PC-3 (cell line): ENCODE measurements around the gene SEMG1. TPM values are rescaled to one million over a fixed set of nuclear protein-coding genes. Genes with fewer than 3 reads are reported as not detected.
A peak's percentile ranks its signal among the peaks of the same experiment; 100 is the strongest.

Experiments used
- ATAC-seq: fragments of 200-7000 bp; cut with Tn5 transposase; 2 replicates; pipeline ENCODE4 v1.9.1; 2020; ENCODE audit warnings: mild to moderate bottlenecking, moderate library complexity
- BruUV-seq: library from RNA; stranded (reverse); fragments of 400-500 nt; replicated peaks from 2 replicates; lab custom pipeline; 2021; lab: Mats Ljungman, UMichigan
- CTCF ChIA-PET: fragments of 300-600 bp; sonication (Branson Sonifier 250); formaldehyde crosslinking; loops from one replicate; lab custom pipeline; 2022; ENCODE audit warnings: antibody characterized with exemption; lab: Charles Lee
- POLR2A ChIA-PET: fragments of 300-600 bp; sonication (Branson Sonifier 250); formaldehyde crosslinking; loops from one replicate; lab custom pipeline; 2022; ENCODE audit warnings: antibody characterized with exemption; ENCODE audit not compliant: unreplicated experiment; lab: Charles Lee
- DNase-seq: peaks from one replicate; pipeline ENCODE4 v3.0.0-alpha.2; 2015
- H2AFZ ChIP-seq: fragments of 300-600 bp; sonication (generic); 2 replicates; pipeline ENCODE4 v1.6.0; 2016; ENCODE audit warnings: antibody characterized with exemption, low read length
- H3F3A ChIP-seq: fragments of 300-600 bp; sonication (generic); one replicate; pipeline ENCODE4 v1.6.0; 2017; ENCODE audit warnings: antibody characterized with exemption, low read length, control low read depth, mild to moderate bottlenecking; ENCODE audit not compliant: unreplicated experiment
- H3K27ac ChIP-seq: fragments of 300-600 bp; sonication (generic); 2 replicates; pipeline ENCODE4 v1.5.1; 2016; ENCODE audit warnings: mild to moderate bottlenecking, low read length
- H3K27me3 ChIP-seq: fragments of 300-600 bp; sonication (generic); 2 replicates; pipeline ENCODE4 v1.6.1; 2016; ENCODE audit warnings: low read length, mixed read lengths
- H3K36me3 ChIP-seq: fragments of 300-600 bp; sonication (generic); 2 replicates; pipeline ENCODE4 v1.6.1; 2016; ENCODE audit warnings: low read depth, mixed run types, low read length, mixed read lengths
- H3K4me1 ChIP-seq: fragments of 300-600 bp; sonication (generic); 2 replicates; pipeline ENCODE4 v1.5.1; 2016; ENCODE audit warnings: low read length; ENCODE audit not compliant: insufficient read depth
- H3K4me2 ChIP-seq: fragments of 300-600 bp; sonication (generic); 2 replicates; pipeline ENCODE4 v1.6.0; 2016; ENCODE audit warnings: low read length
- H3K4me3 ChIP-seq: fragments of 300-600 bp; sonication (generic); 2 replicates; pipeline ENCODE4 v1.5.1; 2016; ENCODE audit warnings: mild to moderate bottlenecking, low read length, mixed read lengths
- H3K79me2 ChIP-seq: fragments of 300-600 bp; sonication (generic); 2 replicates; pipeline ENCODE4 v1.6.1; 2017; ENCODE audit warnings: low read length, mixed read lengths
- H3K9ac ChIP-seq: fragments of 300-600 bp; sonication (generic); 2 replicates; pipeline ENCODE4 v1.6.0; 2016; ENCODE audit warnings: mild to moderate bottlenecking, low read length
- H3K9me2 ChIP-seq: fragments of 300-600 bp; sonication (generic); replicated peaks from 2 replicates; pipeline ENCODE4 v1.6.1; 2016; ENCODE audit warnings: mixed run types, low read length, mixed read lengths
- H3K9me3 ChIP-seq: fragments of 300-600 bp; sonication (generic); 2 replicates; pipeline ENCODE4 v1.6.1; 2016; ENCODE audit warnings: low read length, mixed read lengths
- H4K20me1 ChIP-seq: fragments of 300-600 bp; sonication (generic); 2 replicates; pipeline ENCODE4 v1.6.1; 2016; ENCODE audit warnings: low read length, mixed read lengths
- EZH2 ChIP-seq: fragments of 300-600 bp; sonication (generic); IDR thresholded peaks from one replicate; pipeline ENCODE4 v1.6.1; 2017; ENCODE audit warnings: antibody characterized with exemption, mild to moderate bottlenecking, low read length; ENCODE audit not compliant: unreplicated experiment
- EZH2phosphoT487 ChIP-seq: fragments of 300-600 bp; sonication (generic); IDR thresholded peaks from 2 replicates; pipeline ENCODE4 v1.6.1; 2018; ENCODE audit warnings: mild to moderate bottlenecking, antibody characterized with exemption, low read length, borderline replicate concordance
- intact Hi-C: fragments of 100-400 bp; cut with micrococcal nuclease; formaldehyde crosslinking; loops from 2 replicates; pipeline ENCODE4 v1.9.0; 2023
- total RNA-seq: library from RNA; depleted of rRNA; stranded (reverse); fragments of >200 nt; gene quantifications from 2 replicates; pipeline ENCODE4 v1.2.3, GENCODE V29; 2014
- TF ChIP-seq, protein P1 (sequence below): fragments of 300-600 bp; sonication (generic); conservative IDR thresholded peaks from 2 replicates; pipeline ENCODE4 v1.5.1; 2017; ENCODE audit warnings: antibody characterized with exemption, low read depth, mild to moderate bottlenecking, low read length

The SEMG1 gene
- total RNA-seq, 1 experiment from 2014 or later: not detected

DNA sequence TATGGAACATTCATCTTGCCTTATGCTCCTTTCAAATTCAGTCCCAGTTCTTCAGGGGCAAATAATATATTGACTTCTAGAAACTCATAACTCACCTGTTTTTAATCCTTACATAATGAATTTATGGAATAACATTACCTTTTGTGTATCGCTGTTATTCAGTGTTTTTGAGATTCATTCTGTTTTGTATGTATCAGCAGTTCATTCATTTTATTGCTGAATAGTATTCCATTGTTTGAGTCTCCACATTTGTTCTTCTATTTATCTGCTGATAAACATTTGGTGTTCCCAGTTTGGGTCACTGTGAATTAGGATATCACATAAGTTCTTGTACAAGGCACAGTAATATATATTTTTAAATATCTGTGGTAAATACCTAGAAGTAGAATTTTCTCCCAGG, 19.5 kb downstream of the SEMG1 start:
- Histone ChIP-seq H4K20me1 (no peaks in the 10 kb centered on the region), H3K27ac (no peak overlapping the region), H3K79me2 (no peaks in the 10 kb centered on the region), H3K4me2 (no peak overlapping the region), H3K27me3 (no peaks in the 10 kb centered on the region), H2AFZ (no peak overlapping the region), H3K4me3 (no peak overlapping the region), H3K4me1 (0 out of 2 replicates have a peak, but pooled peaks cover 5% of the 10 kb centered on the region), H3K9me2 (no peaks in the 10 kb centered on the region), H3K9me3 (no peaks in the 10 kb centered on the region), H3K36me3 (no peaks in the 10 kb centered on the region), H3F3A (no peaks in the 10 kb centered on the region), H3K9ac (no peak overlapping the region)
- TF ChIP-seq EZH2phosphoT487: no peak
- TF ChIP-seq, protein P1, sequence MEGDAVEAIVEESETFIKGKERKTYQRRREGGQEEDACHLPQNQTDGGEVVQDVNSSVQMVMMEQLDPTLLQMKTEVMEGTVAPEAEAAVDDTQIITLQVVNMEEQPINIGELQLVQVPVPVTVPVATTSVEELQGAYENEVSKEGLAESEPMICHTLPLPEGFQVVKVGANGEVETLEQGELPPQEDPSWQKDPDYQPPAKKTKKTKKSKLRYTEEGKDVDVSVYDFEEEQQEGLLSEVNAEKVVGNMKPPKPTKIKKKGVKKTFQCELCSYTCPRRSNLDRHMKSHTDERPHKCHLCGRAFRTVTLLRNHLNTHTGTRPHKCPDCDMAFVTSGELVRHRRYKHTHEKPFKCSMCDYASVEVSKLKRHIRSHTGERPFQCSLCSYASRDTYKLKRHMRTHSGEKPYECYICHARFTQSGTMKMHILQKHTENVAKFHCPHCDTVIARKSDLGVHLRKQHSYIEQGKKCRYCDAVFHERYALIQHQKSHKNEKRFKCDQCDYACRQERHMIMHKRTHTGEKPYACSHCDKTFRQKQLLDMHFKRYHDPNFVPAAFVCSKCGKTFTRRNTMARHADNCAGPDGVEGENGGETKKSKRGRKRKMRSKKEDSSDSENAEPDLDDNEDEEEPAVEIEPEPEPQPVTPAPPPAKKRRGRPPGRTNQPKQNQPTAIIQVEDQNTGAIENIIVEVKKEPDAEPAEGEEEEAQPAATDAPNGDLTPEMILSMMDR: no peak
- TF ChIP-seq EZH2: no peak
- ChIA-PET POLR2A (no interaction called here), CTCF (interaction anchor here (1.0 kb wide), 1 partner anchor 182 kb away, joined by 3 read pairs; no protein-coding TSS in a partner anchor)
- intact Hi-C loops: no loop called here
- DNase-seq (no peak), ATAC-seq (no peak)
- BruUV-seq: no TSS peak

DNA sequence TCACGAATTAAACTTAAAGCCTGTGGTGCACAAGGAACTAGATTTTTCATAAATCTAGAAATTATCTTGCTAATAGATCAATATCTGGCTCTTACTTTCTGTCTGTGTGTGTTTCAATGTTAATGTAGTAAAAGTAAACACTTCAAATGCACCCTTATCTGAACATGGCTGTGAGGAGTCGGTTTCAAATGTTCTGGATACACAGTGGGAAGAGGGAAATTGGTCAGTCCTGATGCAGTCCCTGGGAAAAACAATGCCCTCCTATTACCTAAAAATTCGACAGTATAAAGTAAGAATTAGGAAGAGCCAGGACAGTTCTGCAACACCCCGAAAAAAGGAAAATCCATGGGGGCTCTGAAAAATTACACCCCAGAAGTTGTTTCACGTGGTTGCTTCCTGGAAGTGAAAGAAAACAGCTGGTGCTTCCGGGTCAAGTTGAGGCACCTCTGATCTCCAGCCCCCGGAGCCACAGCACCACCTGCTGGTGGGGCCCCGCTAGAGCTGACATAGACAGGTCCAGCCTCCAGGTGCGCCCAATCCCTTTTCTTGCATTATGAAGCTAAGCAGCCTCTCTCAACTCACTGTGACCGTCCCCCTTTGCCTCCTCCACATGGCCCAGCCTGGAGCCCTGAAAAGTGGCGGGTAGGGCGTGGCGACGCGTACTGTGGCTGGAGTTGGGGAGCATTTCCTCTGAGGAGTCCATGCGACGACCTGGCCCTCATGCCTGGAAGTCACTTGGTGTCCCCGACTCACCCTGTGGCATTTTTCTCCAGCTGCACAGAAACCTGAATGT, 22.6 kb downstream of the SEMG1 start:
- ATAC-seq (peak; percentile 83), DNase-seq (peak; percentile 91)
- TF ChIP-seq EZH2phosphoT487: no peak
- TF ChIP-seq, protein P1: peak; percentile 97
- no peak overlapping the region for H3K27ac ChIP-seq
- no peaks in the 10 kb centered on the region for H4K20me1 ChIP-seq
- H3K4me1 ChIP-seq: 0 out of 2 replicates have a peak, but pooled peaks cover 5% of the 10 kb centered on the region
- peak overlapping the region; percentile 92 for H2AFZ ChIP-seq
- no peaks in the 10 kb centered on the region for H3K36me3 ChIP-seq
- H3F3A ChIP-seq: no peaks in the 10 kb centered on the region
- ChIA-PET CTCF (interaction anchor here (0.5 to 1.3 kb wide), 5 partner anchors 48 to 185 kb away, joined by 3 to 11 read pairs (median 6); partner anchors contain the start of gene WFDC12), POLR2A (interaction anchor here (0.6 kb wide), 1 partner anchor 175 kb away, joined by 53 read pairs; no protein-coding TSS in a partner anchor)
- BruUV-seq: no TSS peak
- intact Hi-C loops: loop anchor here (1.0 to 5.0 kb wide), 2 partner anchors 92 to 185 kb away; no protein-coding TSS in a partner anchor
- H3K79me2 ChIP-seq: no peaks in the 10 kb centered on the region
- H3K9me3 ChIP-seq: no peaks in the 10 kb centered on the region
- H3K4me3 ChIP-seq: peak overlapping the region; percentile 28; the same call in 1 of the 2 replicates
- H3K27me3 ChIP-seq: no peaks in the 10 kb centered on the region
- H3K4me2 ChIP-seq: peak overlapping the region; percentile 53
- no peaks in the 10 kb centered on the region for H3K9me2 ChIP-seq
- peak overlapping the region; percentile 42 for H3K9ac ChIP-seq

DNA sequence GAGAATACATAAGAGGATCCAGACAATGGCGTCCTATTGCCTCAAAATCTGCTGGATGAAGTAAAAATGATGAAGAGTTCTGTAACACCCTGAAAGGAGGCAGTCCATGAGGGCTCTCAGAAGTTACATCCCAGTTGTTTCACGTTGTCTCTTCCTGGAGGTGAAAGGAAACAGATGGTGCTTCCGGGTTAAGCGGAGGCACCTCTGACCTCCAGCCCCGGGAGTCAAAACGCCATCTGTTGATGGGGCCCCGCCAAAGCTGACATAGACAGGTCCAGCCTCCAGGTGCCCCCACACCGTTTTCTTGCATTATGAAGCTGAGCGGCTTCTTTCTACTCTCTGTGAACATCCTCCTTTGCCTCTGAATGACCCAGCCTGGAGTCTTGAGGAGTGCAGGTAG, 23.8 kb downstream of the SEMG1 start:
- intact Hi-C loops: loop anchor here (5.0 kb wide), 1 partner anchor 93 kb away; no protein-coding TSS in a partner anchor
- Histone ChIP-seq H3K27me3 (no peaks in the 10 kb centered on the region), H3K27ac (no peak overlapping the region), H3K4me3 (no peak overlapping the region), H3F3A (no peaks in the 10 kb centered on the region), H2AFZ (no peak overlapping the region), H3K4me2 (no peak overlapping the region), H3K36me3 (no peaks in the 10 kb centered on the region), H3K9me3 (no peaks in the 10 kb centered on the region), H3K9me2 (no peaks in the 10 kb centered on the region), H3K9ac (no peak overlapping the region), H4K20me1 (no peaks in the 10 kb centered on the region), H3K79me2 (no peaks in the 10 kb centered on the region), H3K4me1 (0 out of 2 replicates have a peak, but pooled peaks cover 5% of the 10 kb centered on the region)
- TF ChIP-seq, protein P1: no peak
- no peak for TF ChIP-seq EZH2
- no peak for TF ChIP-seq EZH2phosphoT487
- BruUV-seq: no TSS peak
- ChIA-PET CTCF (no interaction called here), POLR2A (no interaction called here)
- ATAC-seq (no peak), DNase-seq (no peak)
